Body of pancreas (tissue), 4 donors: Measurements from ENCODE around the gene KRTAP10-1.

Experiments used
- CTCF ChIP-seq, 7 experiments: fragments of 450-650 bp in 4 of 7; fragments of 200-600 bp in 3 of 7; sonication (generic) in 3 of 7; IDR thresholded peaks; one replicate each; pipeline ENCODE4 v1.5.1; 2016 to 2019; ENCODE audit warnings: antibody characterized with exemption in 7 of 7
- POLR2A ChIP-seq, 3 donors: fragments of 450-650 bp; IDR thresholded peaks; one replicate each; pipeline ENCODE4 v1.6.1; 2016; ENCODE audit warnings: antibody characterized with exemption in 3 of 3, mild to moderate bottlenecking in 2 of 3

GRCh38 chr21:44547656-44548331 is 7.8 kb upstream of the KRTAP10-1 start:
- TF ChIP-seq CTCF (IDR thresholded peaks at IDR 0.05) (no peak), POLR2A (IDR thresholded peaks at IDR 0.05) (no peak)
